Bronchial epithelial cell (primary cell): ENCODE data around the gene RAPGEF1. TPM values are rescaled to one million over a fixed set of nuclear protein-coding genes. Genes with fewer than 3 reads are reported as not detected.

Experiments used
- DNase-seq: peaks from one replicate; pipeline ENCODE4 v3.0.0-alpha.2; 2010; ENCODE audit warnings: low read depth
- FAIRE-seq: peaks from 2 replicates; lab custom pipeline; 2011; peaks lifted over from hg19 to GRCh38; lab: Jason Lieb, UNC
- H3K27me3 ChIP-seq: 2 replicates; pipeline ENCODE4 v1.5.1; 2011; ENCODE audit warnings: low read length; ENCODE audit not compliant: control insufficient read depth, insufficient read depth
- H3K36me3 ChIP-seq: 2 replicates; pipeline ENCODE4 v1.5.1; 2011; ENCODE audit warnings: low read length; ENCODE audit not compliant: control insufficient read depth, insufficient read depth
- H3K4me3 ChIP-seq: 2 replicates; pipeline ENCODE4 v1.5.1; 2011; ENCODE audit warnings: mild to moderate bottlenecking, low read depth, low read length, control low read depth
- CTCF ChIP-seq: IDR thresholded peaks from 2 replicates; pipeline ENCODE4 v1.5.1; 2011; ENCODE audit warnings: mild to moderate bottlenecking, moderate library complexity, low read length, control low read depth, inconsistent platforms; ENCODE audit not compliant: insufficient read depth, severe bottlenecking
- total RNA-seq: library from RNA; depleted of rRNA; stranded (reverse); fragments of >200 nt; gene quantifications from 2 replicates; pipeline ENCODE4 v1.2.1, GENCODE V29; 2014

Gene RAPGEF1
- total RNA-seq, 1 donor from 2014 or later, result 19.2 TPM

- Histone ChIP-seq H3K27me3 (peaks cover 19% of the 10 kb centered on the region), H3K4me3 (no peak within 1 kb of the TSS), H3K36me3 (no peaks in the 10 kb centered on the region)
- DNase-seq (no peak), FAIRE-seq (no peak)
- TF ChIP-seq CTCF, result no peak
Measured at GRCh38 chr9:131545003-131545785, 194.7 kb downstream of the RAPGEF1 start, which contains the start of gene PRRT1B. PRRT1B (plus strand) TSS chr9:131545523; CDS start chr9:131545616, 93 bp downstream.

- peaks cover 19% of the 10 kb centered on the region for H3K27me3 ChIP-seq
- TF ChIP-seq CTCF, result no peak
- H3K4me3 ChIP-seq, result no peak overlapping the region
- no peaks in the 10 kb centered on the region for H3K36me3 ChIP-seq
- DNase-seq, result no peak
- no peak for FAIRE-seq
Measured at GRCh38 chr9:131543141-131543540, 196.7 kb downstream of the RAPGEF1 start.

GRCh38 chr9:131539223-131539923 lies 200.5 kb downstream of the RAPGEF1 start:
- no peaks in the 10 kb centered on the region for H3K36me3 ChIP-seq
- no peaks in the 10 kb centered on the region for H3K27me3 ChIP-seq
- FAIRE-seq, result no peak
- DNase-seq, result no peak
- no peak overlapping the region for H3K4me3 ChIP-seq
- TF ChIP-seq CTCF, result no peak

- no peak for TF ChIP-seq CTCF
- Histone ChIP-seq H3K4me3 (no peak overlapping the region), H3K36me3 (no peaks in the 10 kb centered on the region), H3K27me3 (no peaks in the 10 kb centered on the region)
- no peak for DNase-seq
- no peak for FAIRE-seq
Measured at GRCh38 chr9:131537946-131538345, 201.9 kb downstream of the RAPGEF1 start.

- H3K4me3 ChIP-seq, result no peak overlapping the region
- no peak for FAIRE-seq
- no peaks in the 10 kb centered on the region for H3K36me3 ChIP-seq
- no peak for DNase-seq
- no peak for TF ChIP-seq CTCF
- no peaks in the 10 kb centered on the region for H3K27me3 ChIP-seq
Measured at GRCh38 chr9:131534721-131535237, 205.1 kb downstream of the RAPGEF1 start.
